Left lung (tissue), 10 donors: ENCODE measurements around the gene NSD2. TPM values are rescaled to one million over a fixed set of nuclear protein-coding genes. Genes with fewer than 3 reads are reported as not detected.
A peak's percentile ranks its signal among the peaks of the same experiment; 100 is the strongest.

ENCODE experiments used
- ATAC-seq: fragments of 200-7000 bp; cut with Tn5 transposase; one replicate; pipeline ENCODE4 v1.9.1; 2020; ENCODE audit warnings: moderate library complexity
- DNase-seq, 4 donors: peaks; one replicate each; pipeline ENCODE4 v3.0.0-alpha.2; 2013 to 2020
- H3K27ac ChIP-seq, 2 donors: fragments of 200-600 bp; sonication (generic) in 1 of 2; one replicate each; pipeline versions ENCODE4 v1.5.0 to v1.8.0; 2020 to 2021
- H3K27me3 ChIP-seq, 2 donors: fragments of 200-600 bp; sonication (generic) in 1 of 2; one replicate each; pipeline versions ENCODE4 v1.5.0 to v1.8.0; 2020 to 2021
- H3K36me3 ChIP-seq, 2 donors: fragments of 200-600 bp; sonication (generic) in 1 of 2; one replicate each; pipeline versions ENCODE4 v1.5.0 to v1.8.0; 2020 to 2021
- H3K4me1 ChIP-seq, 2 donors: fragments of 200-600 bp; one replicate each; pipeline ENCODE4 v1.8.0; 2021
- H3K4me3 ChIP-seq, 2 donors: fragments of 200-600 bp; sonication (generic) in 1 of 2; one replicate each; pipeline versions ENCODE4 v1.5.0 to v1.8.0; 2020 to 2021; ENCODE audit warnings: mild to moderate bottlenecking in 1 of 2
- H3K9me3 ChIP-seq, 2 donors: fragments of 200-600 bp; sonication (generic) in 1 of 2; one replicate each; pipeline versions ENCODE4 v1.5.0 to v1.8.0; 2020 to 2021
- CTCF ChIP-seq, 2 donors: fragments of 200-600 bp; sonication (generic) in 1 of 2; IDR thresholded peaks; one replicate each; pipeline versions ENCODE4 v1.5.0 to v1.8.0; 2021; ENCODE audit warnings: antibody characterized with exemption in 2 of 2
- intact Hi-C, 2 donors: fragments of 100-400 bp; cut with DNase I; formaldehyde crosslinking; loops; one replicate each; pipeline versions ENCODE4 v1.11.2 to v1.14.2; 2022
- polyA plus RNA-seq, 6 donors: library from polyadenylated mRNA; unstranded; fragments of 120-200 nt; gene quantifications; one replicate each; pipeline ENCODE4 v1.2.1, GENCODE V29; 2013; ENCODE audit not compliant: insufficient read length in 6 of 6
- total RNA-seq, 2 donors: library from RNA; stranded (reverse); fragmentation: NEBNext Ultra II Directional; extraction: Animal tissue kit (Norgen Biotek cat#: 25700); gene quantifications; one replicate each; pipeline ENCODE4 v1.2.1, GENCODE V29; 2021
- donor health status: DM: no; HTN: yes; CAD: no.
- donor health status: DM: no; HTN: no; CAD: no.

NSD2 gene
- total and polyA plus RNA-seq, 8 donors: 53.6 to 93.8 (median 80.0) TPM

- DNase-seq (no peak), ATAC-seq (no peak)
- H3K4me1 ChIP-seq: peaks cover 7 to 32% of the 10 kb centered on the region in 2 donors
- H3K4me3 ChIP-seq: no peak overlapping the region
- no peak for TF ChIP-seq CTCF (IDR thresholded peaks at IDR 0.05)
- H3K9me3 ChIP-seq: no peaks in the 10 kb centered on the region
- H3K27ac ChIP-seq: no peak overlapping the region
- peaks cover 0 to 29% of the 10 kb centered on the region in 2 donors for H3K27me3 ChIP-seq
- no peaks in the 10 kb centered on the region for H3K36me3 ChIP-seq
- intact Hi-C loops: no loop called here
Measured at GRCh38 chr4:1859389-1859753, 11.8 kb upstream of the NSD2 start.

GRCh38 chr4:1862055-1862911, 8.9 kb upstream of the NSD2 start:
- no peak overlapping the region for H3K27ac ChIP-seq
- ATAC-seq (peak; percentile 15), DNase-seq (peak in 1 of 4 donors; percentile 4)
- H3K9me3 ChIP-seq: no peaks in the 10 kb centered on the region
- H3K36me3 ChIP-seq: no peaks in the 10 kb centered on the region
- peaks cover 2 to 15% of the 10 kb centered on the region in 2 donors for H3K4me1 ChIP-seq
- peaks cover 0 to 42% of the 10 kb centered on the region in 2 donors for H3K27me3 ChIP-seq
- intact Hi-C loops: no loop called here
- H3K4me3 ChIP-seq: peak overlapping the region in 1 of 2 donors; percentile 9
- no peak for TF ChIP-seq CTCF (IDR thresholded peaks at IDR 0.05)

GRCh38 chr4:1862961-1863296, 8.3 kb upstream of the NSD2 start:
- peaks cover 0 to 11% of the 10 kb centered on the region in 2 donors for H3K4me1 ChIP-seq
- DNase-seq (no peak), ATAC-seq (no peak)
- H3K27me3 ChIP-seq: peaks cover 0 to 49% of the 10 kb centered on the region in 2 donors
- H3K9me3 ChIP-seq: no peaks in the 10 kb centered on the region
- intact Hi-C loops: no loop called here
- no peaks in the 10 kb centered on the region for H3K36me3 ChIP-seq
- H3K4me3 ChIP-seq: no peak overlapping the region
- TF ChIP-seq CTCF (IDR thresholded peaks at IDR 0.05): no peak
- no peak overlapping the region for H3K27ac ChIP-seq

- Histone ChIP-seq H3K36me3 (no peaks in the 10 kb centered on the region), H3K4me1 (peaks cover 0 to 11% of the 10 kb centered on the region in 2 donors), H3K27me3 (peaks cover 0 to 50% of the 10 kb centered on the region in 2 donors), H3K27ac (no peak overlapping the region), H3K9me3 (no peaks in the 10 kb centered on the region), H3K4me3 (no peak overlapping the region)
- DNase-seq (no peak), ATAC-seq (no peak)
- intact Hi-C loops: no loop called here
- no peak for TF ChIP-seq CTCF (IDR thresholded peaks at IDR 0.05)
Measured at GRCh38 chr4:1863297-1864033, 7.7 kb upstream of the NSD2 start.
